OCI-LY1 (cell line): ENCODE data around the gene DNAJB12.

ENCODE experiments used
- CTCF ChIP-seq: fragments of 200-600 bp; sonication (generic), shearing (Covaris generic); IDR thresholded peaks from 2 replicates; pipeline ENCODE4 v1.5.1; 2017; ENCODE audit warnings: mild to moderate bottlenecking, antibody characterized with exemption, low read length, moderate library complexity, mixed read lengths
- EZH2 ChIP-seq: fragments of 200-600 bp; sonication (generic), shearing (Covaris generic); IDR thresholded peaks from 2 replicates; pipeline ENCODE4 v1.8.0; 2017; ENCODE audit warnings: borderline replicate concordance, mixed run types, mild to moderate bottlenecking, antibody characterized with exemption, low read length, moderate library complexity, mixed read lengths

- no peak for TF ChIP-seq CTCF
- no peak for TF ChIP-seq EZH2
Observed at GRCh38 chr10:72390764-72391163, 36.0 kb upstream of the DNAJB12 start.
